ENCODE data around the gene RPS19.

The RPS19 gene

GRCh38 chr19:41866284-41866683, 6.2 kb downstream of the RPS19 start:
- H3K27me3 ChIP-seq, result no peaks in the 10 kb centered on the region
- no peak for DNase-seq
- peaks cover 97% of the 10 kb centered on the region for H3K36me3 ChIP-seq
- TF ChIP-seq CTCF (IDR thresholded peaks at IDR 0.05; ENCODE audit: low read depth, low read length), result no peak
- H3K9me3 ChIP-seq, result no peaks in the 10 kb centered on the region
- no peak overlapping the region for H3K4me3 ChIP-seq (ENCODE audit: low read depth, low read length)
- no peaks in the 10 kb centered on the region; the same call in 1 of the 2 replicates for H3K4me1 ChIP-seq

GRCh38 chr19:41868120-41868988, 8.3 kb downstream of the RPS19 start:
- H3K36me3 ChIP-seq, result peaks cover 89% of the 10 kb centered on the region
- no peak for TF ChIP-seq CTCF (IDR thresholded peaks at IDR 0.05; ENCODE audit: low read depth, low read length)
- no peaks in the 10 kb centered on the region for H3K9me3 ChIP-seq
- no peak overlapping the region for H3K4me3 ChIP-seq (ENCODE audit: low read depth, low read length)
- no peaks in the 10 kb centered on the region for H3K4me1 ChIP-seq
- H3K27me3 ChIP-seq, result no peaks in the 10 kb centered on the region
- no peak for DNase-seq

- TF ChIP-seq CTCF (IDR thresholded peaks at IDR 0.05; ENCODE audit: low read depth, low read length), result no peak
- no peaks in the 10 kb centered on the region for H3K4me1 ChIP-seq
- H3K36me3 ChIP-seq, result peaks cover 83% of the 10 kb centered on the region
Measured at GRCh38 chr19:41868989-41869300, 8.9 kb downstream of the RPS19 start.

GRCh38 chr19:41869374-41869955, 9.4 kb downstream of the RPS19 start:
- H3K36me3 ChIP-seq, result peaks cover 78% of the 10 kb centered on the region
- DNase-seq, result no peak
- H3K4me1 ChIP-seq, result no peaks in the 10 kb centered on the region
- H3K4me3 ChIP-seq (ENCODE audit: low read depth, low read length), result no peak overlapping the region
- H3K27me3 ChIP-seq, result no peaks in the 10 kb centered on the region
- no peak for TF ChIP-seq CTCF (IDR thresholded peaks at IDR 0.05; ENCODE audit: low read depth, low read length)
- no peaks in the 10 kb centered on the region for H3K9me3 ChIP-seq

More at GRCh38 chr19:41868989-41869300, 8.9 kb downstream of the RPS19 start:
- no peak for DNase-seq
- Histone ChIP-seq H3K4me3 (ENCODE audit: low read depth, low read length) (no peak overlapping the region), H3K27me3 (no peaks in the 10 kb centered on the region), H3K9me3 (no peaks in the 10 kb centered on the region)

GRCh38 chr19:41870401-41870873, 10.4 kb downstream of the RPS19 start:
- no peak for DNase-seq
- Histone ChIP-seq H3K9me3 (no peaks in the 10 kb centered on the region), H3K4me1 (no peaks in the 10 kb centered on the region), H3K36me3 (peaks cover 68% of the 10 kb centered on the region), H3K27me3 (no peaks in the 10 kb centered on the region), H3K4me3 (ENCODE audit: low read depth, low read length) (no peak overlapping the region)
- no peak for TF ChIP-seq CTCF (IDR thresholded peaks at IDR 0.05; ENCODE audit: low read depth, low read length)

Measured in BE2C (cell line).